H1 (cell line): Measurements from ENCODE around the gene POU3F1. TPM values are rescaled to one million over a fixed set of nuclear protein-coding genes. Genes with fewer than 3 reads are reported as not detected.

Source experiments
- ATF3 ChIP-seq: IDR thresholded peaks from 2 replicates; pipeline ENCODE4 v1.6.1; 2011; ENCODE audit warnings: low read depth, mild to moderate bottlenecking, low read length; ENCODE audit not compliant: insufficient read depth
- BACH1 ChIP-seq: IDR thresholded peaks from 2 replicates; pipeline ENCODE4 v1.6.1; 2012; ENCODE audit warnings: low read length, improper control_type of control experiment
- CBX5 ChIP-seq: fragments of 300-800, 300-1000 bp; sonication (generic); IDR thresholded peaks from 2 replicates; pipeline ENCODE4 v1.7.1; 2016; ENCODE audit warnings: antibody characterized with exemption, low read length, low read depth
- FOSL1 ChIP-seq: IDR thresholded peaks from 2 replicates; pipeline ENCODE4 v1.6.1; 2011; ENCODE audit warnings: mild to moderate bottlenecking, low read depth, low read length, moderate library complexity; ENCODE audit not compliant: insufficient read depth
- HDAC6 ChIP-seq: IDR thresholded peaks from one replicate; pipeline ENCODE4 v1.7.1; 2012; ENCODE audit warnings: low read depth, mild to moderate bottlenecking, inconsistent platforms, low read length, moderate library complexity
- POLR2A ChIP-seq, 2 experiments: IDR thresholded peaks; 1 replicate in 1 of 2; 2 replicates in 1 of 2; pipeline ENCODE4 v1.6.1; 2011; ENCODE audit warnings: low read depth in 2 of 2, low read length in 2 of 2, mild to moderate bottlenecking in 2 of 2; ENCODE audit errors: control extremely low read depth in 1 of 2
- POU5F1 ChIP-seq: IDR thresholded peaks from 2 replicates; pipeline ENCODE4 v1.6.1; 2011; ENCODE audit warnings: low read depth, mild to moderate bottlenecking, low read length, moderate library complexity
- RAD21 ChIP-seq, 2 experiments: IDR thresholded peaks in 1 of 2; conservative IDR thresholded peaks in 1 of 2; 2 replicates each; pipeline ENCODE4 v1.6.1; 2011; ENCODE audit warnings: low read depth in 2 of 2, low read length in 2 of 2, improper control_type of control experiment in 1 of 2, inconsistent platforms in 1 of 2, mild to moderate bottlenecking in 1 of 2, moderate library complexity in 1 of 2
- RXRA ChIP-seq: IDR thresholded peaks from 2 replicates; pipeline ENCODE4 v1.6.1; 2011; ENCODE audit warnings: low read depth, mild to moderate bottlenecking, low read length, moderate library complexity; ENCODE audit not compliant: insufficient read depth
- SP2 ChIP-seq: IDR thresholded peaks from 2 replicates; pipeline ENCODE4 v1.6.1; 2012; ENCODE audit warnings: mild to moderate bottlenecking, low read length, inconsistent platforms
- polyA plus RNA-seq, 7 experiments: library from polyadenylated mRNA; depleted of rRNA in 3 of 7; stranded (reverse) in 5 of 7; unstranded in 2 of 7; fragments of >200 nt in 5 of 7; fragments of 200-250 nt in 2 of 7; gene quantifications; 1 replicate in 5 of 7; 2 replicates in 1 of 7; 4 replicates in 1 of 7; pipeline versions ENCODE4 v1.2.1 to v1.2.3, GENCODE V29; 2011 to 2013; ENCODE audit warnings: missing spikeins in 2 of 7, mixed read lengths in 2 of 7
- total RNA-seq: library from RNA; stranded (reverse); fragmentation: NEBNext Ultra II Directional; extraction: Animal tissue kit (Norgen Biotek cat#: 25700); gene quantifications from 2 replicates; pipeline ENCODE4 v1.2.1, GENCODE V29; 2021

Gene POU3F1
- total and polyA plus RNA-seq, 2 of the 8 experiments (the other 6 are each of a cell fraction or from before 2014, with no cell fraction given) = 4.2 to 10.8 TPM

DNA sequence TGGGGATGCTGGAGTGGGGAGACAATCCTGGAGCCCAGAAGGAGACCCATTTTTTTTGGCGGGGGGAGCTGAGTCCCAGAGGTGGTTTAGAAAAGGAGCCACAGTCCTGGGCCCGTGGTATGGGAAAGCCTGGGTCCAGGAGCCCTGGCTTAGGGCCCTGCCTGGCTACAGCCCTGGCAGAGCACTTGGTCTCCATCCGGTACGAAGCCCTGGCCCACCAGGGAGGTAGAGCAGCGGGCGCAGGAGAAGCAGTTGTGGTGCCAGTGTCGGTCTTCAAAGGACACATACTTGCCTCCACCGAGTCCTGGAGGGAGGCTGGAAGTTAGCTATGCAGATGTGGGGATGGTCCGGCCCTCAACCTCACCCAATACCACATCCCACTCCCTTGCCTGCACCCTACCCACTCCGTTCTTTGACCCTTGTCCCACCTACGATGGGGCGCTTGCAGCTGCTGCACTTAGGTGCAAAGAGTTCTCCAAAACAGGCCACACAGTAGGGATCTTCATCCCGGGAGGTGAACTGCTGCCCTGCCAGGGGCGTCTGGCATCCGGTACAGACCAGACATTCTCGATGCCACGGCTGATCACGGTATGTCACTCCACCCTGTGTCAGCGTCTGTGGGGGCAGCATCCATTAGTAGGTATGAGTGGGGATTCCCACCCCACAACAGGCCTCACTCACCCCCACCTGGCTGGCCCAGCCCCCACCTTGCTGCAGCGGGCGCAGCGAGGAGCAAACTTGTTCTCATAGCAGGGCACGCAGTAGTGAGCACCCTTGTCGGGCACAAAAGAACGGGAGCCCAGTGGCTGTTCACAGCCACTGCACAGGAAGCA, 49.1 kb downstream of the POU3F1 start (continued):
- TF ChIP-seq ATF3 (no peak), BACH1 (no peak), POLR2A (IDR thresholded peaks at IDR 0.05; ENCODE audit: control extremely low read depth in 1 of 2, low read depth in 2 of 2, low read length in 2 of 2) (no peak), SP2 (no peak), CBX5 (no peak), RXRA (no peak), HDAC6 (no peak), POU5F1 (no peak), RAD21 (IDR thresholded peaks at IDR 0.05 in 1 of 2, conservative IDR thresholded peaks at IDR 0.05 in 1 of 2; ENCODE audit: low read depth in 2 of 2, low read length in 2 of 2) (no peak), FOSL1 (no peak)
- TF ChIP-seq, all 59 proteins: peak for 0
